Neural cell (in vitro differentiated cells): ENCODE measurements around the gene PICALM.

Experiments
- CTCF ChIP-seq: fragments of 450-650 bp; IDR thresholded peaks from 2 replicates; pipeline ENCODE4 v1.5.1; 2014; ENCODE audit warnings: antibody characterized with exemption, mild to moderate bottlenecking, moderate library complexity; ENCODE audit not compliant: poor library complexity, severe bottlenecking
- EP300 ChIP-seq: fragments of 450-650 bp; conservative IDR thresholded peaks from 2 replicates; pipeline ENCODE4 v1.6.1; 2014; ENCODE audit warnings: antibody characterized with exemption, mild to moderate bottlenecking, moderate library complexity; ENCODE audit not compliant: poor library complexity, severe bottlenecking
- EZH2 ChIP-seq: fragments of 200-600, 300-800 bp; shearing (Covaris generic), sonication (generic); IDR thresholded peaks from 2 replicates; pipeline ENCODE4 v1.6.1; 2014; ENCODE audit warnings: antibody characterized with exemption, low read length, borderline replicate concordance, mild to moderate bottlenecking; ENCODE audit not compliant: insufficient read depth, poor library complexity, severe bottlenecking
- MXI1 ChIP-seq: fragments of 450-650 bp; conservative IDR thresholded peaks from 2 replicates; pipeline ENCODE4 v1.6.1; 2014; ENCODE audit warnings: antibody characterized with exemption, mild to moderate bottlenecking; ENCODE audit not compliant: poor library complexity, severe bottlenecking
- POLR2AphosphoS5 ChIP-seq: IDR thresholded peaks from 2 replicates; pipeline ENCODE4 v1.6.1; 2012
- RAD21 ChIP-seq: fragments of 450-650 bp; conservative IDR thresholded peaks from 2 replicates; pipeline ENCODE4 v1.6.1; 2014; ENCODE audit warnings: antibody characterized with exemption, mild to moderate bottlenecking, moderate library complexity
- REST ChIP-seq: IDR thresholded peaks from 2 replicates; pipeline ENCODE4 v1.6.1; 2012; ENCODE audit warnings: borderline replicate concordance
- SMC3 ChIP-seq: fragments of 450-650 bp; conservative IDR thresholded peaks from 2 replicates; pipeline ENCODE4 v1.6.1; 2014; ENCODE audit warnings: antibody characterized with exemption, mild to moderate bottlenecking, moderate library complexity; ENCODE audit not compliant: poor library complexity
- TAF1 ChIP-seq: IDR thresholded peaks from 2 replicates; pipeline ENCODE4 v1.6.1; 2012; ENCODE audit warnings: low read depth

GRCh38 chr11:86016451-86016850 is 52.4 kb downstream of the PICALM start:
- TF ChIP-seq CTCF (no peak), EP300 (no peak), POLR2AphosphoS5 (no peak), MXI1 (no peak), EZH2 (no peak), RAD21 (no peak), SMC3 (no peak), REST (no peak), TAF1 (no peak)
